RPMI7951 (cell line): ENCODE measurements around the gene BHLHE23. TPM values are rescaled to one million over a fixed set of nuclear protein-coding genes. Genes with fewer than 3 reads are reported as not detected.
"Not testable (repeated sequence)": the region's sequence is repeated elsewhere in the genome, so short reads cannot be mapped to it uniquely, and the experiment has no call there.

ENCODE experiments used
- DNase-seq: peaks from one replicate; pipeline ENCODE4 v3.0.0-alpha.2; 2012; ENCODE audit warnings: low read depth
- total RNA-seq: library from RNA; depleted of rRNA; stranded (reverse); fragments of >200 nt; shearing (Covaris generic); gene quantifications from 2 replicates; pipeline ENCODE4 v1.2.3, GENCODE V29; 2014; rRNA removed

Gene BHLHE23
- total RNA-seq, 1 experiment from 2014 or later = not detected

DNA sequence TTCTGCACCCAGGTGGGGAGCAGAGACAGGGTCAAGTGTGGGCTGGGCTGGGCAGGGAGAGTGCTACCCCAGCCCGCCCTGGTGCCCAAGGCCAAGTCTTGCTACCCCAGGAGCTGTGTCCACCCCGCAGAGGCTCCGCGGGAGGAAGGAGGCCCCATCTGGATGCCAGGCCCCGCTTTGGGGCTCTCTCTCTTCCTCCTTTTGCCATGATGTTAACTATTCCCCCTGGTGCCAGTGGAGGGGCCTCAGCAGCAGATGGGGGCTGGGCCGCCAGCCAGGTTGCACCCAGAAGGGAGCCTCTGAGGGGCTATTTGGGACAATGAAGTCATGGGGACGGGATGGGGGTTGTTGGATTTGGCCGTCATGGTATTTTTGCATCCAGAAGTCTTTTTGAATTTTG lies 45.0 kb downstream of the BHLHE23 start:
- DNase-seq = no peak

DNA sequence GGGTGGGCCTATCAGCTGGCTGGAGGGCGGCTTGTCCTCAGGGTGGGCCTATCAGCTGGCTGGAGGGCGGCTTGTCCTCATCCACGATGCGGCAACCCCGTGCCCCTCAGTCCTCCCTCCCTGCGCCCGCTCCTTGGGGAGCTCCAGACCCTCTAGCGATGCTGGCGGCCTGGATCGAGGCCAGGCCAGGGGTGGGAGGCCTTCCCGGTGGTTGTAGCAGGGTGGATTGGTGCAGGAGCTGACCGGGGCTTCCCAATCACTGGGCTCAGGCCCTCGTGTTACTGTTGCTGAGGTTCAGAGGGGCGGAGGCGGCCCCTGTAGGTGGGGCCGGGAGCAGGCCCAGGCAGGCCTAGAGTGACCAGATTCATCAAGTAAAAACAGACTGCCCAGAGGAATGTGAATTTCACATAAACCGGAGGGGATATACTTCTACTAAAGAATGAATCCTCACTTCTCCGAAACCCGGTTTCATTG lies 45.4 kb downstream of the BHLHE23 start:
- DNase-seq = no peak

DNA sequence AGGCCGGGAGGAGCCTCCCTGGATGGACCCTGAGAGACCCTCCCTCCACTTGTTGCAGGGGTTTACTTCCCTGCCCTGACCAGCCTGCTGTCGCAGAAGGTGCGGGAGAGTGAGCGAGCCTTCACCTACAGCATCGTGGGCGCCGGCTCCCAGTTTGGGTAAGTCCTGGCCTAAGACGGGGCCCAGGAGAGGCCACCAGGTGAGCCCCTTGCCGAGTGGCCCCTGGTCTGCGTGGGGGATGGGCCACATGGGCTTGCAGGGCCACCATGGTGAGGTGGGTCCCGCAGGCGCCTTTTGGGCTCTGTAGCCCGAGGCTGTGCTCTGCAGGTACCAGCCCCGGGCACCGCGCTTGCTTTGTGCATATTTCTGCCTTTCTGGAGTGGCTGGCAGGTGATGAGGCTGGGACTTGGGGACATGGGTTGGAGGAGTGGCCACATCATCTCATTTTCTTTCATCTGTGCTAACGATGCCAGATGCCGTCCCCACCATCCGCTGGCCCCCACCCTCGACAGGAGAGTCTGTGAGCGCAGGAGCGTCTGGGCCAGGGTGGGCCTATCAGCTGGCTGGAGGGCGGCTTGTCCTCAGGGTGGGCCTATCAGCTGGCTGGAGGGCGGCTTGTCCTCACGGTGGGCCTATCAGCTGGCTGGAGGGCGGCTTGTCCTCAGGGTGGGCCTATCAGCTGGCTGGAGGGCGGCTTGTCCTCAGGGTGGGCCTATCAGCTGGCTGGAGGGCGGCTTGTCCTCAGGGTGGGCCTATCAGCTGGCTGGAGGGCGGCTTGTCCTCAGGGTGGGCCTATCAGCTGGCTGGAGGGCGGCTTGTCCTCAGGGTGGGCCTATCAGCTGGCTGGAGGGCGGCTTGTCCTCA lies 46.1 kb downstream of the BHLHE23 start:
- not testable (repeated sequence) for DNase-seq

DNA sequence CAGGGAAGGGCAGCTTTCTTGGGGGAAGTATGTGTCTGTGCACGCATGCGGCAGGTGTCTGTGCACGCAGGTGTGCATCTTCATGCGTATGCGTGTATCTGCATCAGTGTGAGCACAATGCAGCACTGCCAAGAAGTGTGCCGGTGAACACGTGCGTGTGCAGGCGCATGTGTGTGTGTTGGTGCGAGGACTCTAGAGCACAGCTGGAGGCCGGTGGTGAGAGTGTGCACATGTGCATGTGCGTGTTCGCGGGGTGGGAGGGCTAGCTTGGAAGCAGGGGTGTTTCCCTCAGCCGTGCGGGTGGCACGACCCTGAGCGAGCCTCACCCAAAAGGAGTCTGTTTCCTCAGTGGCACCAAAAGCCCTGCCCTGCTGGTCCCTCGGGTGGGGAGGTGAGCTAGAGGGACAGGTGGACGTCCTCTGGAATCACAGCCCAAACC lies 46.7 kb downstream of the BHLHE23 start:
- DNase-seq = no peak

DNA sequence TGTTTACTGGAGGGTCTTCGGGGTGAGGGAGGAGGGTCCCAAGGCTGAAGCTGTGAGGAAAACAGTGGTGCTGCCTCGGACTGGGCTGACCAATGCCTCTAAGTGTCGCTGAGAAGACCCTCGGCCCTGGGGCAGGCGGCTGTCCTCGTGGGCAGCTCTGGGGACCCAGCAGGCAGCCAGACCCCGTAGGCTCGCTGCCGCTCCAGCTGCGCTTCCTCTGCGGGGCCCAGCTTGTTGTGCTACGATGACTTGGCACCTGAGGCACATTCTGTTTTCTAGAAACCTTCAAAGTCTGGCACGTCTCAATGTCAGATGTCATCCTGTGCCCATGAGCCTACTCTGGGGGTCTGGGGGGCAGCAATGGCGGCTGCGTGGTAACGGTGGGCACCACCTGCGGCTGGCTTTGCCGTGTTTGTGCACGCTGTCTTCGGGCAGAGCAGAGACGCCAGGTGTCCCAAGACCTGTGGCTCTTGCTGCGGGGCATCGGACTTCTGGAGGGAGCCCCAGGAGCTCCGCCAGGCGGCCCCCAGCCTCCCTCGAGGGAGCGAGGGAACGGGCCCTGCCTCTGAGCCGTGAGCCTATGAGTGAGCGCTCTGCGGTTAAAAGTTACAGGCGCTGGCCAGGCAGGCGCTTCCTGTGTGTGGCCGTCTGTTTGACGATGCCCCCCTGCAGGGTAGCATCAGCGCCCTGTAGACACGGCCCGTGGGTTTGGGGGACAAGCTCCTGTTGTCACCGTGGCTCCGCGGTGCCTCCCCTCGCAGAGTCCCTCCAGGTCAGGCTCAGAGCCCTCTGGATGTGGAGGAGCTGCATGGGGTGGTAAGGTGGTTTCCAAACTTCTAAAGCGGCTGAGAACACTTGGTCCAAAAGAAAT lies 47.4 kb downstream of the BHLHE23 start:
- DNase-seq = no peak

DNA sequence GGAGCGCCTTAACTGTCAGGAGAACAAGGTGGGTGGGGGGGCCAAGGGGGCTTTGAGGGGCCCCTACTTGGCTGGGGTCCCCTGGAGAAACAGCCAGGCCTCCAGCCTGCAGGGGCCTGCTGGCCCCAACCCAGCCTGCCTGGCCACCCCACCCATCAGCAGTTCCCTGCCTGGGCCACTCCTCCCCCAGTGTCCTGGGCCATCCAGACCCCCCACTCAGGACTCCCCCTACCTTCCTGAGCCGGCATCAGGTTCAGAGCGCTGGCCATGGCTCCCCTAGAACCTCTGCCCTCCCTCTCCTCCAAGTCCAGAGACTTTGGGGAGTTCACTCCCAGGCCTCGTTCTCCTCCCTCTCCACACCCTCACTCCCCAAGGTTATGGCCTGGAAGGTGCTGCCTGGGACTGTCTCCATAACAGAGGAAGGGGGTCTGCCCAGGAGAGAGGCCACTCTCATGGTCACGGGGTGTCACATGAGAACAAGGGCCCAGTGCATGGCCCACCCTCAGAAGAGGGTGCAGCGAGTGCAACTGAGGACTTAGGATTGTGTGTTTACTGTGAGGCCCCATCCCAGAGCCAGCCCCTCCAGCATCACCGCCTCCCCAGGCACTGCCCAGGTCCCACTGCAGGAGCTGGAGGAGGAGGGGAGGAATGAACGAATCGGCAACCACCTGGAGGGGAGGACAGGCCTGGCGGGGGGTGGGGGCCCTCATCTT lies 48.2 kb downstream of the BHLHE23 start:
- DNase-seq = no peak

DNA sequence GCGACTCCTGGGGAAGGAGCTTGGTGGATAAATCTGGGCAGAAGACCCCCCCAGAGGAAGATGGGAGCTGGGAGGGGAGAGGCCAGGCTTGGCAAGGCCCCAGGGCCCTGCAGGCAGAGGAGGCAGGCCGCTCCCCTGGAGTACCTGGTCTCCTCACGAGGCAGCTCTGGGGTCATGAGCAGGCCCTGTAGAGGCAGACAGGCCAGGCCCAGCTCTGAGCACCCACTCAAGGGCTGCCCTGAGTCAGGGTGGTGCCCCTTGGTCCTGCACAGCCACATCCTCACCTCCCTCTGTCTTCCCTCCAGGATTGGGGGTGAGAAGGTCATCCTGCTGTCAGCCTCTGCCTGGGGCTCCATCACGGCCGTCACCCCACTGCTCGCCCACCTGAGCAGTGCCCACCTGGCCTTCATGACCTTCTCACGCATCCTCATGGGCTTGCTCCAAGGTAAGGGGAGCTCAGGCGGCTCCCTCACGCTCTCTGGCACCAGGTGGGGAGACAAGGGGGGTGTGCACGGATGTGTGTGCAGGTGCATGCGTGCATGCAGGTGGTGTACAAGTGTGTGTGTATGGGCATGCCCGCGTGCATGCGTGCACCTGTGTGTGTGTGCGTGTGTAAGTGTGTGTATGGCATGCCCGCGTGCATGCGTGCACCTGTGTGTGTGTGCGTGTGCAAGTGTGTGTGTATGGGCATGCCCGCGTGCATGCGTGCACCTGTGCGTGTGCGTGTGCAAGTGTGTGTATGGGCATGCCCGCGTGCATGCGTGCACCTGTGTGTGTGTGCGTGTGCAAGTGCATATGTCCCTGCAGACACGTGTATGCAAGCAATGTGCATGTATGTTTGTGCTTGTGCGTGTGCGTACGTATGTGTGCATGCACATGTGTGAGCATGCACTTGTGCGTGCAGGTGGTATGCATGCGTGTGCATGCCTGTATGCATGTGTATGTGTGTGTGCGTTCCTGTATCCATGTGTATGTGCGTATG lies 49.3 kb downstream of the BHLHE23 start:
- no peak for DNase-seq

DNA sequence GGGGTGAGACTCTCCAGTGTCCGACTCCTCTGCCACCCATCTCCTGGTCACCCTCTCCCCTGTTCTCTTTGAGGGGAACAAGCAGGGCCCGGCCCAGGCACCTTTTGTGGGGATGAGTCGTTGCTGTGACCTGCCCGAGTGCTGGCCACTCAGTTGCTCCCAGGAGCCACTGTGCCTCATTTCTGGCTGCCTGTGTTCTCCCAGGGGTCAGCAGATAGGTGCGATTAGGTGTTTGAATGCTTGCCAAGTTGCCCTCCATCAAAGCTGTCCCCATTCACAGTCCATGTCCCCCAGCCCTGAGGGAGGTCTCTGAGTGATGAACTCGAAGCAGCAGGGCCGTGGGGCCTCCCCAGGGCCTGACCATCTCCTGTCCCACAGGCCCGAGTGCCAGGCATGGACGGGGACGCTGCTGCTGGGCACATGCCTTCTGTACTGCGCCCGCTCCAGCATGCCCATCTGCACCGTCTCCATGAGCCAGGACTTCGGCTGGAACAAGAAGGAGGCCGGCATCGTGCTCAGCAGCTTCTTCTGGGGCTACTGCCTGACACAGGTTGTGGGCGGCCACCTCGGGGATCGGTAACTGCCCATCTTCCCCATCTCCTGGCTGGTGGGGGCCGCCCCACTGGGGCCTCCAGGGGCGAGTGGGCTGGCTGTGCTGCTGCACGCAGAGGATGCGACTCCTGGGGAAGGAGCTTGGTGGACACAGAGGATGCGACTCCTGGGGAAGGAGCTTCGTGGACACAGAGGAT lies 50.2 kb downstream of the BHLHE23 start:
- DNase-seq = no peak

Other genes starting within 250 kb of the BHLHE23 start
- gene MRGBP, start 210.5 kb downstream of the BHLHE23 start, total RNA-seq = 44.7 and 58.5 TPM in 2 replicates
- 47.6 and 73.5 TPM in 2 replicates for gene OGFR, start 202.1 kb downstream of the BHLHE23 start, total RNA-seq
- 4.1 and 5.9 TPM in 2 replicates for gene COL9A3, start 189.9 kb downstream of the BHLHE23 start, total RNA-seq
- gene TCFL5, start 145.1 kb downstream of the BHLHE23 start, total RNA-seq = 13.7 and 16.2 TPM in 2 replicates
- gene DIDO1, start 80.5 kb downstream of the BHLHE23 start, total RNA-seq = 30.0 and 32.1 TPM in 2 replicates
- 25.4 and 29.4 TPM in 2 replicates for gene GID8, start 68.8 kb downstream of the BHLHE23 start, total RNA-seq
- 4.8 and 6.3 TPM in 2 replicates for gene SLC17A9, start 54.3 kb downstream of the BHLHE23 start, total RNA-seq
- gene YTHDF1, start 209.2 kb upstream of the BHLHE23 start, total RNA-seq = 21.2 and 22.1 TPM in 2 replicates
- gene BIRC7, start 228.9 kb upstream of the BHLHE23 start, total RNA-seq = not detected in 2 replicates
- not detected in 2 replicates for gene NKAIN4, start 247.5 kb upstream of the BHLHE23 start, total RNA-seq